K562 (cell line): ENCODE data around the gene PPM1D. TPM values are rescaled to one million over a fixed set of nuclear protein-coding genes. Genes with fewer than 3 reads are reported as not detected.

Experiments used
- ATAC-seq: fragments of 200-7000 bp; cut with Tn5 transposase; 3 replicates; pipeline ENCODE4 v1.9.1; 2020; ENCODE audit warnings: moderate library complexity
- Bru-seq: library from RNA; stranded (reverse); fragments of 400-500 nt; gene quantifications from one replicate; lab custom pipeline; 2021; lab: Mats Ljungman, UMichigan
- BruChase-seq, 2 experiments: library from RNA; stranded (reverse); fragments of 400-500 nt; gene quantifications; one replicate each; lab custom pipeline; 2021; lab: Mats Ljungman, UMichigan
- BruUV-seq: library from RNA; stranded (reverse); fragments of 400-500 nt; replicated peaks from 2 replicates; lab custom pipeline; 2021; lab: Mats Ljungman, UMichigan
- CTCF ChIA-PET: fragments of 300-600 bp; formaldehyde crosslinking; extraction: SDS; loops from one replicate; lab custom pipeline; 2021; ENCODE audit warnings: low intra/inter-chr PET ratio; lab: Yijun Ruan, JAX
- POLR2A ChIA-PET: fragments of 300-600, 350-650 bp; sonication (Branson Sonifier 250); formaldehyde crosslinking; extraction: SDS; loops from one replicate; lab custom pipeline; 2021; ENCODE audit warnings: antibody characterized with exemption, inconsistent platforms; lab: Yijun Ruan, JAX
- DNase-seq, 4 experiments: peaks; one replicate each; pipeline versions ENCODE4 v3.0.0 to v3.0.0-alpha.2; 2011 to 2018; ENCODE audit warnings: low spot score in 3 of 4, mixed read lengths in 3 of 4; ENCODE audit errors: extremely low read depth in 1 of 4
- FAIRE-seq: peaks from 2 replicates; lab custom pipeline; 2011; peaks lifted over from hg19 to GRCh38; lab: Jason Lieb, UNC
- H2AFZ ChIP-seq: 2 replicates; pipeline ENCODE4 v1.6.0; 2011; ENCODE audit warnings: low read depth, low read length, control low read depth, inconsistent platforms
- H3K27ac ChIP-seq: fragments of 200-600 bp; 3 replicates; pipeline ENCODE4 v1.8.0; 2011; ENCODE audit warnings: low read depth, mild to moderate bottlenecking, control low read depth, inconsistent platforms, low read length, moderate library complexity, mixed read lengths; ENCODE audit errors: extremely low read depth
- H3K27me3 ChIP-seq, 2 experiments: fragments of 300-600 bp in 1 of 2; 2 replicates in 1 of 2; 3 replicates in 1 of 2; pipeline versions ENCODE4 v1.6.0 to v1.8.0; 2011; ENCODE audit warnings: inconsistent platforms in 2 of 2, low read length in 2 of 2, mild to moderate bottlenecking in 1 of 2, mixed read lengths in 1 of 2, moderate library complexity in 1 of 2; ENCODE audit not compliant: control insufficient read depth in 2 of 2, insufficient read depth in 2 of 2
- H3K36me3 ChIP-seq: fragments of 300-600 bp; 3 replicates; pipeline ENCODE4 v1.8.0; 2011; ENCODE audit warnings: mild to moderate bottlenecking, low read length, inconsistent platforms; ENCODE audit not compliant: control insufficient read depth, insufficient read depth
- H3K4me1 ChIP-seq, 2 experiments: fragments of 200-600 bp in 1 of 2; replicated peaks in 1 of 2; 2 replicates in 1 of 2; 3 replicates in 1 of 2; pipeline versions ENCODE4 v1.5.1 to v1.8.0; 2011; ENCODE audit warnings: inconsistent platforms in 2 of 2, low read length in 2 of 2, mild to moderate bottlenecking in 1 of 2, mixed read lengths in 1 of 2, moderate library complexity in 1 of 2; ENCODE audit not compliant: control insufficient read depth in 2 of 2, insufficient read depth in 2 of 2
- H3K4me2 ChIP-seq: 2 replicates; pipeline ENCODE4 v1.6.1; 2011; ENCODE audit warnings: low read length, control low read depth, inconsistent platforms, mixed read lengths; ENCODE audit not compliant: insufficient read depth
- H3K4me3 ChIP-seq: fragments of 200-600 bp; sonication (generic), shearing (Covaris generic); 2 replicates; pipeline ENCODE4 v1.5.1; 2016; ENCODE audit warnings: control low read depth, inconsistent platforms
- H3K79me2 ChIP-seq: fragments of 200-600 bp; 3 replicates; pipeline ENCODE4 v1.8.0; 2011; ENCODE audit warnings: low read length, inconsistent platforms; ENCODE audit not compliant: control insufficient read depth, insufficient read depth
- H3K9ac ChIP-seq, 2 experiments: 2 replicates each; pipeline versions ENCODE4 v1.6.0 to v1.6.1; 2011; ENCODE audit warnings: low read depth in 2 of 2, low read length in 2 of 2, control low read depth in 1 of 2, inconsistent platforms in 1 of 2, mild to moderate bottlenecking in 1 of 2, mixed read lengths in 1 of 2; ENCODE audit not compliant: insufficient read depth in 1 of 2
- H3K9me1 ChIP-seq: one replicate; pipeline ENCODE4 v1.6.0; 2011; ENCODE audit warnings: inconsistent platforms, mild to moderate bottlenecking, low read length, moderate library complexity; ENCODE audit not compliant: control insufficient read depth, insufficient read depth
- H3K9me3 ChIP-seq: replicated peaks from 2 replicates; pipeline ENCODE4 v1.5.1; 2011; ENCODE audit warnings: low read depth, low read length, inconsistent platforms; ENCODE audit not compliant: control insufficient read depth, insufficient read depth
- H4K20me1 ChIP-seq: replicated peaks from 2 replicates; pipeline ENCODE4 v1.6.1; 2011; ENCODE audit warnings: low read length, inconsistent platforms, mixed read lengths; ENCODE audit not compliant: control insufficient read depth, insufficient read depth
- ARNT ChIP-seq, 2 experiments: fragments of 450-650 bp; IDR thresholded peaks; 2 replicates each; pipeline ENCODE4 v1.6.1; 2016; ENCODE audit warnings: mild to moderate bottlenecking in 1 of 2
- CHD4 ChIP-seq: fragments of 200-600 bp; sonication (generic); IDR thresholded peaks from 3 replicates; pipeline ENCODE4 v1.6.1; 2012; ENCODE audit warnings: low read depth, mild to moderate bottlenecking, mixed read lengths, low read length, inconsistent platforms; ENCODE audit not compliant: insufficient read depth, insufficient replicate concordance, poor library complexity, severe bottlenecking
- ETV1 ChIP-seq: fragments of 450-650 bp; conservative IDR thresholded peaks from 2 replicates; pipeline ENCODE4 v1.6.1; 2016; ENCODE audit warnings: missing genetic modification characterization, control low read depth, low read depth, missing compliant biosample characterization
- SP1 ChIP-seq: sonication (generic); formaldehyde crosslinking; IDR thresholded peaks from 2 replicates; pipeline ENCODE4 v1.8.1; 2022; ENCODE audit warnings: mild to moderate bottlenecking, missing genetic modification reagents
- ZNF586 ChIP-seq: fragments of 450-650 bp; formaldehyde crosslinking; conservative IDR thresholded peaks from 2 replicates; pipeline ENCODE4 v1.4.0; 2020; ENCODE audit warnings: mild to moderate bottlenecking, moderate library complexity
- ZNF778 ChIP-seq: fragments of 450-650 bp; formaldehyde crosslinking; IDR thresholded peaks from 2 replicates; pipeline ENCODE4 v1.4.0; 2020; ENCODE audit warnings: mild to moderate bottlenecking, moderate library complexity
- WGBS: fragments of 100-300 bp; shearing (Covaris generic); methylation state at CpG from one replicate; pipeline ENCODE4 v1.1.6; 2016; ENCODE audit warnings: low coverage, mixed read lengths; ENCODE audit not compliant: insufficient coverage; ENCODE audit errors: missing lambda C conversion rate; 5-methylcytosine and 5-hydroxymethylcytosine counted together
- in situ Hi-C: fragments of 300-500 bp; cut with MboI; formaldehyde crosslinking; loops from 4 replicates; pipeline ENCODE4 v1.15.0; 2018; ENCODE audit warnings: inconsistent platforms, mixed read lengths
- intact Hi-C: fragments of 100-400 bp; cut with micrococcal nuclease; formaldehyde crosslinking; loops from 2 replicates; pipeline ENCODE4 v1.14.2; 2022
- long read RNA-seq, 3 experiments: library from polyadenylated mRNA in 2 of 3; library from RNA in 1 of 3; unstranded in 2 of 3; stranded (forward) in 1 of 3; transcript quantifications; one replicate each; pipeline ENCODE4 v2.0.0, GENCODE V29; 2019 to 2022
- polyA minus RNA-seq, 3 experiments: library from RNA; depleted of rRNA, polyadenylated mRNA; stranded (reverse); fragments of >200 nt; gene quantifications; 2 replicates each; pipeline ENCODE4 v1.2.3, GENCODE V29; 2011
- polyA plus RNA-seq, 8 experiments: library from polyadenylated mRNA; depleted of rRNA in 4 of 8; stranded (reverse) in 5 of 8; unstranded in 3 of 8; fragments of >200 nt; fragmentation: Nextera tagmentation in 2 of 8; fragmentation: Illumina TruSeq in 1 of 8; extraction: Ambion mirVana in 2 of 8; extraction: Trizol in 1 of 8; gene quantifications; 2 replicates each; pipeline versions ENCODE4 v1.2.1 to v1.2.3, GENCODE V29; 2011 to 2014; ENCODE audit warnings: inconsistent platforms in 1 of 8, missing spikeins in 1 of 8
- total RNA-seq, 7 experiments: library from RNA; depleted of rRNA in 6 of 7; stranded (reverse); fragments of >200 nt in 6 of 7; fragmentation: Illumina TruSeq in 2 of 7; extraction: Trizol in 2 of 7; gene quantifications; 2 replicates each; pipeline versions ENCODE4 v1.2.1 to v1.2.3, GENCODE V29; 2011 to 2021; ENCODE audit warnings: low replicate concordance in 1 of 7
- TF ChIP-seq, protein P1 (sequence below): sonication (generic); formaldehyde crosslinking; IDR thresholded peaks from 2 replicates; pipeline ENCODE4 v1.8.0; 2022; ENCODE audit warnings: missing genetic modification reagents, mild to moderate bottlenecking, borderline replicate concordance
- TF ChIP-seq, protein P2 (sequence below): sonication (generic); formaldehyde crosslinking; IDR thresholded peaks from 2 replicates; pipeline ENCODE4 v1.8.1; 2023; ENCODE audit warnings: mild to moderate bottlenecking, missing genetic modification reagents

The PPM1D gene
- 6.7 and 7.6 TPM in 2 replicates for total RNA-seq (2011; cell fraction: chromatin; rRNA removed; ENCODE audit: low replicate concordance)
- total RNA-seq (2011; cell fraction: nucleolus; rRNA removed): 3.9 and 4.3 TPM in 2 replicates
- total RNA-seq (2011; cell fraction: nucleoplasm; rRNA removed): 4.7 and 5.0 TPM in 2 replicates
- total RNA-seq (2014; rRNA removed): 7.4 and 9.0 TPM in 2 replicates
- 12.6 and 14.6 TPM in 2 replicates for total RNA-seq (2014; rRNA removed; fragmentation: Illumina TruSeq; extraction: Trizol)
- total RNA-seq (2015; rRNA removed; fragmentation: Illumina TruSeq; extraction: Trizol): 11.9 and 13.0 TPM in 2 replicates
- total RNA-seq (2021): 17.6 and 19.0 TPM in 2 replicates
- polyA plus RNA-seq (2011; rRNA removed): 5.7 and 7.0 TPM in 2 replicates
- polyA plus RNA-seq (2011; cell fraction: cytosol; rRNA removed): 4.3 and 5.6 TPM in 2 replicates
- polyA plus RNA-seq (2011; cell fraction: nucleus; rRNA removed): 3.7 and 3.9 TPM in 2 replicates
- polyA plus RNA-seq (2012): 6.6 and 7.9 TPM in 2 replicates
- 10.6 and 14.0 TPM in 2 replicates for polyA plus RNA-seq (2014; fragmentation: Illumina TruSeq; extraction: Trizol)
- polyA plus RNA-seq (2014; fragmentation: Nextera tagmentation; extraction: Ambion mirVana): 1 to 10 TPM; 2.1 to 2.7 TPM
- polyA plus RNA-seq (2014; rRNA removed): 6.2 and 7.8 TPM in 2 replicates
- polyA minus RNA-seq (2011; rRNA and poly(A)+ RNA removed): 14.7 and 16.9 TPM in 2 replicates
- 4.9 and 5.4 TPM in 2 replicates for polyA minus RNA-seq (2011; cell fraction: cytosol; rRNA and poly(A)+ RNA removed)
- 3.5 and 5.7 TPM in 2 replicates for polyA minus RNA-seq (2011; cell fraction: nucleus; rRNA and poly(A)+ RNA removed)
- Bru-seq, nascent RNA: percentile 75 among the genes with signal in this experiment
- percentile 74 among the genes with signal in this experiment for BruChase-seq, experiment 1, labeled RNA remaining after a 2-hour chase
- BruChase-seq, experiment 2, labeled RNA remaining after a 6-hour chase: percentile 72 among the genes with signal in this experiment
- long read RNA-seq, experiment 1, full-length matches to known transcripts: 69 of 79 reads
- long read RNA-seq, experiment 1, partial matches to known transcripts: 6 of 79 reads
- long read RNA-seq, experiment 1, other reads (novel, unspliced or antisense): 4 of 79 reads
- long read RNA-seq, experiment 2, full-length matches to known transcripts: 4 of 12 reads
- long read RNA-seq, experiment 2, partial matches to known transcripts: 6 of 12 reads
- long read RNA-seq, experiment 2, other reads (novel, unspliced or antisense): 2 of 12 reads
- long read RNA-seq, experiment 3, full-length matches to known transcripts: 12 of 14 reads
- long read RNA-seq, experiment 3, partial matches to known transcripts: 1 of 14 reads
- long read RNA-seq, experiment 3, other reads (novel, unspliced or antisense): 1 of 14 reads

DNA sequence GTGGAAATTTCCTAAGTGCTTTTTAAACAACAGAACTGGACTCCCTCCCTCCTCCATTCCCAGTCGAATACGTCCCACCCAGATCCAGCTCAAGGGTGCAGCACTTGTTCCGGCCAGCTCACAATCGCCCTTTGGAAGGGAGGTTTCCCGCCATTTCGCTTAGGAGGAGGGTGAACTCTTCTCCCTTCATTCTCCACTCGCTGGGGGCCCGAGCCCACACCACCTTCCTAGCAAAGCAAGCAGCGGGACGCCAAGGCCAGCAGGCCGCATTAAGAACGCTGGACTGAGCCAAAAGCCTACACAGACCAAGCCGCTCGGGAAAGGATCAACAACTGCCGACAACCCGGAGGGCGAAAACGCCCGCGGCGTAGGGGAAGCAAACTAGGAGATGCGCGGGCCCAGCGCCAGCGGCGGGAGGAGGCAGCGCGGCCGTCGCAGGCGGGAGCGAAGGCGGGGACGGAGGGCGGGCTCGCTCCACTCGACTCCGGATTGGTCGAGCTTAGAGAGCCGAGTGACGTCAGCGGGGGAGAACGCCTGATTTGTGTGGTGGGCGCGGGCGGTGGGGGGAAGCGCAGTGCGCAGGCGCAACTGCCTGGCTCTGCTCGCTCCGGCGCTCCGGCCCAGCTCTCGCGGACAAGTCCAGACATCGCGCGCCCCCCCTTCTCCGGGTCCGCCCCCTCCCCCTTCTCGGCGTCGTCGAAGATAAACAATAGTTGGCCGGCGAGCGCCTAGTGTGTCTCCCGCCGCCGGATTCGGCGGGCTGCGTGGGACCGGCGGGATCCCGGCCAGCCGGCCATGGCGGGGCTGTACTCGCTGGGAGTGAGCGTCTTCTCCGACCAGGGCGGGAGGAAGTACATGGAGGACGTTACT, at the start of gene PPM1D:
Gene PPM1D, plus strand, starts transcription at position 574 of the 870 bp plus-strand sequence. Its CDS starts 222 bp downstream, at position 796.
- H3K79me2 ChIP-seq: peaks cover 48% of the 10 kb centered on the region
- H3K9me1 ChIP-seq: no peaks in the 10 kb centered on the region
- DNase-seq (peak; percentile 99), FAIRE-seq (peak; percentile 85), ATAC-seq (peak; percentile 90)
- peak within 1 kb of the TSS; percentile 97 for H3K27ac ChIP-seq
- 1% methylated on average over 60 of the region's 83 CpGs for WGBS
- in situ Hi-C loops: no loop called here
- intact Hi-C loops: loop anchor here (5.0 kb wide), 3 partner anchors 37 to 208 kb away; partner anchors contain the start of genes APPBP2 and USP32
- ChIA-PET POLR2A (interaction anchor here (0.7 to 2.3 kb wide), 14 partner anchors 9 to 522 kb away, joined by 3 to 25 read pairs (median 4); partner anchors contain the start of genes APPBP2 and BCAS3), CTCF (no interaction called here)
- BruUV-seq: no TSS peak
- peak within 1 kb of the TSS; percentile 70 for H3K4me3 ChIP-seq
- peak within 1 kb of the TSS; percentile 95 to 100 for H3K9ac ChIP-seq
- no peaks in the 10 kb centered on the region; the same call in 1 of the 2 replicates for H4K20me1 ChIP-seq
- no peaks in the 10 kb centered on the region for H3K27me3 ChIP-seq
- H2AFZ ChIP-seq: peak within 1 kb of the TSS; percentile 99
- no peaks in the 10 kb centered on the region for H3K9me3 ChIP-seq
- H3K4me2 ChIP-seq: peak within 1 kb of the TSS; percentile 89
- H3K4me1 ChIP-seq: peaks cover 10 to 23% of the 10 kb centered on the region in 2 experiments; a peak in 4 of 5 replicates
- no peaks in the 10 kb centered on the region for H3K36me3 ChIP-seq
- no peak for TF ChIP-seq ZNF586 (CRISPR knock-in tag)
- no peak for TF ChIP-seq CHD4
- TF ChIP-seq, protein P1, sequence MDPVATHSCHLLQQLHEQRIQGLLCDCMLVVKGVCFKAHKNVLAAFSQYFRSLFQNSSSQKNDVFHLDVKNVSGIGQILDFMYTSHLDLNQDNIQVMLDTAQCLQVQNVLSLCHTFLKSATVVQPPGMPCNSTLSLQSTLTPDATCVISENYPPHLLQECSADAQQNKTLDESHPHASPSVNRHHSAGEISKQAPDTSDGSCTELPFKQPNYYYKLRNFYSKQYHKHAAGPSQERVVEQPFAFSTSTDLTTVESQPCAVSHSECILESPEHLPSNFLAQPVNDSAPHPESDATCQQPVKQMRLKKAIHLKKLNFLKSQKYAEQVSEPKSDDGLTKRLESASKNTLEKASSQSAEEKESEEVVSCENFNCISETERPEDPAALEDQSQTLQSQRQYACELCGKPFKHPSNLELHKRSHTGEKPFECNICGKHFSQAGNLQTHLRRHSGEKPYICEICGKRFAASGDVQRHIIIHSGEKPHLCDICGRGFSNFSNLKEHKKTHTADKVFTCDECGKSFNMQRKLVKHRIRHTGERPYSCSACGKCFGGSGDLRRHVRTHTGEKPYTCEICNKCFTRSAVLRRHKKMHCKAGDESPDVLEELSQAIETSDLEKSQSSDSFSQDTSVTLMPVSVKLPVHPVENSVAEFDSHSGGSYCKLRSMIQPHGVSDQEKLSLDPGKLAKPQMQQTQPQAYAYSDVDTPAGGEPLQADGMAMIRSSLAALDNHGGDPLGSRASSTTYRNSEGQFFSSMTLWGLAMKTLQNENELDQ: peak; percentile 78; the same call in 1 of the 2 replicates
- TF ChIP-seq ARNT (IDR thresholded peaks at IDR 0.05): peak in 1 of 2 experiments; percentile 70; a peak in 1 of 4 replicates
- TF ChIP-seq SP1 (CRISPR knock-in tag): peak; percentile 61; the same call in 1 of the 2 replicates
- no peak for TF ChIP-seq ZNF778 (CRISPR knock-in tag)
- TF ChIP-seq ETV1 (tag): peak; percentile 60
- TF ChIP-seq, protein P2, sequence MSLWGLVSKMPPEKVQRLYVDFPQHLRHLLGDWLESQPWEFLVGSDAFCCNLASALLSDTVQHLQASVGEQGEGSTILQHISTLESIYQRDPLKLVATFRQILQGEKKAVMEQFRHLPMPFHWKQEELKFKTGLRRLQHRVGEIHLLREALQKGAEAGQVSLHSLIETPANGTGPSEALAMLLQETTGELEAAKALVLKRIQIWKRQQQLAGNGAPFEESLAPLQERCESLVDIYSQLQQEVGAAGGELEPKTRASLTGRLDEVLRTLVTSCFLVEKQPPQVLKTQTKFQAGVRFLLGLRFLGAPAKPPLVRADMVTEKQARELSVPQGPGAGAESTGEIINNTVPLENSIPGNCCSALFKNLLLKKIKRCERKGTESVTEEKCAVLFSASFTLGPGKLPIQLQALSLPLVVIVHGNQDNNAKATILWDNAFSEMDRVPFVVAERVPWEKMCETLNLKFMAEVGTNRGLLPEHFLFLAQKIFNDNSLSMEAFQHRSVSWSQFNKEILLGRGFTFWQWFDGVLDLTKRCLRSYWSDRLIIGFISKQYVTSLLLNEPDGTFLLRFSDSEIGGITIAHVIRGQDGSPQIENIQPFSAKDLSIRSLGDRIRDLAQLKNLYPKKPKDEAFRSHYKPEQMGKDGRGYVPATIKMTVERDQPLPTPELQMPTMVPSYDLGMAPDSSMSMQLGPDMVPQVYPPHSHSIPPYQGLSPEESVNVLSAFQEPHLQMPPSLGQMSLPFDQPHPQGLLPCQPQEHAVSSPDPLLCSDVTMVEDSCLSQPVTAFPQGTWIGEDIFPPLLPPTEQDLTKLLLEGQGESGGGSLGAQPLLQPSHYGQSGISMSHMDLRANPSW (CRISPR knock-in tag): 0 out of 2 replicates have a peak, but pooled peaks have one; percentile 48
